ENCODE results near the gene YEATS2. TPM values are rescaled to one million over a fixed set of nuclear protein-coding genes. Genes with fewer than 3 reads are reported as not detected.
A peak's percentile ranks its signal among the peaks of the same experiment; 100 is the strongest.
"Not testable (repeated sequence)": the region's sequence is repeated elsewhere in the genome, so short reads cannot be mapped to it uniquely, and the experiment has no call there.

The YEATS2 gene
- total and polyA plus RNA-seq, 2 donors = 13.4 to 41.1 TPM

- DNase-seq (ENCODE audit: extremely low spot score) = no peak
- peak overlapping the region; percentile 100 for H3K4me3 ChIP-seq (ENCODE audit: low read depth, low read length)
- no peaks in the 10 kb centered on the region for H3K36me3 ChIP-seq (ENCODE audit: insufficient read depth)
- 40% methylated on average over 4 of the region's 4 CpGs for WGBS
- H3K4me1 ChIP-seq (ENCODE audit: insufficient read depth) = no peaks in the 10 kb centered on the region
- no peak overlapping the region for H3K27ac ChIP-seq (ENCODE audit: low read depth)
Measured at GRCh38 chr3:183697123-183697609, 431 bp upstream of the YEATS2 start.

DNA sequence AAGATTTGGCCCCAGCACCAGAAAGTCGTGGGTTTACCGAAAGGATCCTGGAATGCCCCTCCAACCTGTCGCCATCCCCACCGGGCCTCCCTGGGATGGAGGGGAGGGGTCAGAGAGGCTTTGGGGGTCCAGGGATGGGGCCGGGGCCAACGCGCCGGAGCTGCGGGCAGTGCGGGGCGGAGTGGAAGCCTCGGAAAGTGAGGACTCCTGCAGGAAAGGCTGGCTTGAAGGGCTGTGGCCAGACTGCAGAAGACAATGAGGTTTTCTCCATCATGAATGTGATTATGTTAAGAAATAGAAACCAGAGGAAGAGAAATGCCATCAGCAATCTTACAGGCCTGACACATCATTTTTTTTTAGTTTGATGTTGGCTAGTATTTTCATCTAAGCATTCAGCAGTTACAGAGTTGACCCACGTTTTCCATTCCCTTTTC is 738 bp downstream of the YEATS2 start:
- no peaks in the 10 kb centered on the region for H3K36me3 ChIP-seq (ENCODE audit: insufficient read depth)
- no peak for DNase-seq (ENCODE audit: extremely low spot score)
- no peaks in the 10 kb centered on the region for H3K4me1 ChIP-seq (ENCODE audit: insufficient read depth)
- H3K27ac ChIP-seq (ENCODE audit: low read depth) = peak overlapping the region; percentile 92
- H3K4me3 ChIP-seq (ENCODE audit: low read depth, low read length) = peak overlapping the region; percentile 100
- under 1% methylated on average over 13 of the region's 13 CpGs for WGBS

DNA sequence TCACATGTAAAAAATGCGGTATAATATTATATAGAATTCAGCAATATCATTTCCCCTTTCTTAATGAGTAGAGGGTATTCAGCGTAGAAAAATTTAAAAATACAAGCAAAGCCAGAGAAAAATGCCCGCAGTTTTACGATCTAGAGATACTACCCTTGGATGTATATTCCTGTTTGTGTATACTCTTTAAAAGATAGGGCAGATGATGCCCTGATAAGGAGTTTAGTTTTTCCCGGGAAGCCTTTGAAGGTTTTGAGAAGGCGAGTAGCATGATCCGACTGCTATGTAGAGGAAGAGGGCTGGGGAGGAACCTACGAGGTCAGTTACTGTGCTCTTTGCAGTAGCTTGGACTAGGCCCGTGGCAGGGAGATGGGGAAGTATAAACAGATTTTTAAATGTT is 1.2 kb downstream of the YEATS2 start:
- no peak for DNase-seq (ENCODE audit: extremely low spot score)

DNA sequence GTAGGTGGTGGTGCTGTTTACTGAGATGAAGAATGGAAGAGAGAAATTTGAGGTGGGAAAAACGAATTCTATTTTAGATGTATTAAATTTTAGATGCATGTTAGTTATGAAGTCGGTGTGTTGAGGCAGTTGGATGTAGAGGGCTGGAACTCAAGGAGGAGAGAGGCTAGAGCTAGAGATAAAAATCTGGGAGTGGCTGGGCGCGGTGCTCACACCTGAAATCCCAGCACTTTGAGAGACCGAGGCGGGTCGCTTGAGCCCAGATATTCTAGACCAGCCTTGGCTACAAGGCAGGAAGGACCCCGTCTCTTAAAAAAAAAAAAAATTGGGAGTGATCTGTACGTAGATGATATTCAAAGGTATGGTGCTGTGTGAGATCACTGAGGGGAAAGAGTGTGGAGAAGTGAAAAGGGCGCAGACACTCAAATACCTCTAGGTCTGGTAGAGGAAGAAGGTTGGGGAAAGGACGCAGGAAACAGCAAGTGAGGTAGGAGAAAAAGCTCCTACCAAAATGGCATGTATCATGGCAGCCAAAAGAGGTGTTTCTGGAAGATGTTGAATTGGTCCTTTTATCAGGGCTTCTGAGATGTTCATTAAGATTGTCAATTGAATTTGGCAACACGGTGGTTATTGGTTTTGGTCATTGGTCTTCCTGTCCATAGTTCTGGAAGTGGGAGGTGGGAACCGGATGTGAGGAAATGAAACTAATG is 1.8 kb downstream of the YEATS2 start:
- Histone ChIP-seq H3K4me3 (ENCODE audit: low read depth, low read length) (peak overlapping the region; percentile 100), H3K36me3 (ENCODE audit: insufficient read depth) (no peaks in the 10 kb centered on the region), H3K27ac (ENCODE audit: low read depth) (peak overlapping the region; percentile 16), H3K4me1 (ENCODE audit: insufficient read depth) (no peaks in the 10 kb centered on the region)
- 58% methylated on average over 13 of the region's 13 CpGs for WGBS
- no peak for DNase-seq (ENCODE audit: extremely low spot score)

More for the DNA sequence above, 1.2 kb downstream of the YEATS2 start:
- 3% methylated on average over 9 of the region's 9 CpGs for WGBS
- H3K36me3 ChIP-seq (ENCODE audit: insufficient read depth) = no peaks in the 10 kb centered on the region
- peak overlapping the region; percentile 100 for H3K4me3 ChIP-seq (ENCODE audit: low read depth, low read length)
- H3K4me1 ChIP-seq (ENCODE audit: insufficient read depth) = no peaks in the 10 kb centered on the region
- H3K27ac ChIP-seq (ENCODE audit: low read depth) = peak overlapping the region; percentile 16

GRCh38 chr3:183701744-183702143 is 4.1 kb downstream of the YEATS2 start:
- 91% methylated on average over 5 of the region's 5 CpGs for WGBS
- H3K36me3 ChIP-seq (ENCODE audit: insufficient read depth) = no peaks in the 10 kb centered on the region
- no peak overlapping the region for H3K4me3 ChIP-seq (ENCODE audit: low read depth, low read length)
- H3K27ac ChIP-seq (ENCODE audit: low read depth) = no peak overlapping the region
- DNase-seq (ENCODE audit: extremely low spot score) = no peak
- H3K4me1 ChIP-seq (ENCODE audit: insufficient read depth) = no peaks in the 10 kb centered on the region

DNA sequence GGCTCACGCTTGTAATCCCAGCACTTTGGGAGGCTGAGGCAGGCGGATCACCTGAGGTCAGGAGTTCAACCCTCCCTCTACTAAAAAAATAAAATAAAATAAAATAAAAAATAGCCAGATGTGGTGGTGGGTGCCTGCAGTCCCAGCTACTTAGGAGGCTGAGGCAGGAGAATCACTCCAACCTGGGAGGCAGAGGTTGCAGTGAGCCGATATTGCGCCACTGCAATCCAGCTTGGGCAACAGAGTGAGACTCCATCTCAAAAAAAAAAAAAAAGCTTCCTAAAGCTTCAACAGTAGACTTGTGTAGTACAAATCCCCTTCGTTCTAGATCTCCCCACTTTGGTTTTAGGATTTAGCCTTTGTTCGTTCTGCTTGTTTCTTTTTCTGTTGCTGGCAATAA is 6.3 kb downstream of the YEATS2 start:
- 87% methylated on average over 6 of the region's 6 CpGs for WGBS
- H3K4me3 ChIP-seq (ENCODE audit: low read depth, low read length); DNase-seq (ENCODE audit: extremely low spot score); H3K4me1 ChIP-seq (ENCODE audit: insufficient read depth); H3K36me3 ChIP-seq (ENCODE audit: insufficient read depth); H3K27ac ChIP-seq (ENCODE audit: low read depth): not testable (repeated sequence)

GRCh38 chr3:183710231-183710630 is 12.6 kb downstream of the YEATS2 start:
- Histone ChIP-seq H3K36me3 (ENCODE audit: insufficient read depth) (no peaks in the 10 kb centered on the region), H3K4me3 (ENCODE audit: low read depth, low read length) (no peak overlapping the region), H3K27ac (ENCODE audit: low read depth) (no peak overlapping the region), H3K4me1 (ENCODE audit: insufficient read depth) (no peaks in the 10 kb centered on the region)
- DNase-seq (ENCODE audit: extremely low spot score) = no peak

DNA sequence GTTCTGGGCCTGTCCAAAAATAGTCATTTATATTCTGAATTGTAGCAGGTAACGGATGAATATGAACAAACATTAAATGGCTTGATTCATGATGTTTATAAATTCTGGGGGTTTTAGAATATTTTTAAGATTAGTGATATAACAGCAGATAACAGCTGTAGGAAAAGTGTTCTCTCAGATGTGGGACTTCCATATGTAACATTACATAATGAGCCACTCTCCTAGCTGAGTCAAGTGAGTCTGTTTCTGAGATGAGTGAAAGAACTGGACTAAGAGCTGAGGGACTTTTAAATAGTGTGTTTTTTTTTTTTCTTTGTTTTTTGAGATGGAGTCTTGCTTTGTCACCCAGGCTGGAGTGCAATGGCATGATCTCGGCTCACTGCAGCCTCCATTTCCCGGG is 13.9 kb downstream of the YEATS2 start:
- Histone ChIP-seq H3K4me1 (ENCODE audit: insufficient read depth) (no peaks in the 10 kb centered on the region), H3K27ac (ENCODE audit: low read depth) (no peak overlapping the region), H3K4me3 (ENCODE audit: low read depth, low read length) (no peak overlapping the region), H3K36me3 (ENCODE audit: insufficient read depth) (no peaks in the 10 kb centered on the region)
- WGBS = 94% methylated on average over 3 of the region's 3 CpGs
- no peak for DNase-seq (ENCODE audit: extremely low spot score)

DNA sequence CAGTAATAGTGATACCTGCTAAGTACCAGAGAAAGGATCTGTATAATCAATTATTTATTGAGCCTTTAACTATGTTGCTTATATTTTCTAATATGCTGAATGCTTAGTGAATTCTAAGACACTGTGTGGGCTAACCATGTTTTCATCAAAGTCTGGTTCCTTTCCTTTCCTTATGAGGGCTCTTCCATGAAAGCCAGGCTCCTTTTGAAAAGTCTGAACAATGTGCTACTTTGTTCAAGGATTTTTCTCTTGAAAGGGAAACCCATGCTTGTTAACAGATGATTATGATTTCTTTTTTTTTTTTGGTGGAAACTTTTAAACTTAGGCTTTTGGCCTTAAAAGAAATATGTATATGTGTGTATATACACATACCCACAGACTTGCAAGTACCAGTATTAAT is 17.0 kb downstream of the YEATS2 start:
- no peaks in the 10 kb centered on the region for H3K36me3 ChIP-seq (ENCODE audit: insufficient read depth)
- H3K27ac ChIP-seq (ENCODE audit: low read depth) = no peak overlapping the region
- no peaks in the 10 kb centered on the region for H3K4me1 ChIP-seq (ENCODE audit: insufficient read depth)
- no peak for DNase-seq (ENCODE audit: extremely low spot score)
- no peak overlapping the region for H3K4me3 ChIP-seq (ENCODE audit: low read depth, low read length)

- no peak for DNase-seq (ENCODE audit: extremely low spot score)
- Histone ChIP-seq H3K27ac (ENCODE audit: low read depth) (no peak overlapping the region), H3K36me3 (ENCODE audit: insufficient read depth) (peaks cover 4% of the 10 kb centered on the region), H3K4me1 (ENCODE audit: insufficient read depth) (no peaks in the 10 kb centered on the region), H3K4me3 (ENCODE audit: low read depth, low read length) (no peak overlapping the region)
- 84% methylated on average over 3 of the region's 3 CpGs for WGBS
Measured at GRCh38 chr3:183718012-183718411, 20.4 kb downstream of the YEATS2 start.

DNA sequence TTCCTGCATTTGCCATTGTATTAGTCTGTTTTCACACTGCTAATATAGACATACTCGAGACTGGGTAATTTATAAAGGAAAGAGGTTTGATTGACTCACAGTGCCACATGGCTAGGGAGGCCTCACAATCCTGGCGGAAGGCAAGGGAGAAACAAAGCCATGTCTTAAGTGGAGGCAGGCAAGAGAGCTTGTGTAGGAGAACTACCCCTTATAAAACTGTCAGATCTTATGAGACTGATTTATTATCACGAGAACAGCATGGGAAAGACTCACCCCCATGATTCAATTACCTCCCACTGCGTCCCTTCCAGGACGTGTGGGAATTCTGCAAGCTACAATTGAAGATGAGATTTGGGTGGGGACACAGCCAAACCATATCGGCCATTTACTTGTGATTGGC is 27.8 kb downstream of the YEATS2 start:
- WGBS = 67% methylated on average over 6 of the region's 6 CpGs
- Histone ChIP-seq H3K27ac (ENCODE audit: low read depth) (no peak overlapping the region), H3K4me3 (ENCODE audit: low read depth, low read length) (no peak overlapping the region), H3K36me3 (ENCODE audit: insufficient read depth) (peaks cover 7% of the 10 kb centered on the region), H3K4me1 (ENCODE audit: insufficient read depth) (no peaks in the 10 kb centered on the region)
- DNase-seq (ENCODE audit: extremely low spot score) = no peak

DNA sequence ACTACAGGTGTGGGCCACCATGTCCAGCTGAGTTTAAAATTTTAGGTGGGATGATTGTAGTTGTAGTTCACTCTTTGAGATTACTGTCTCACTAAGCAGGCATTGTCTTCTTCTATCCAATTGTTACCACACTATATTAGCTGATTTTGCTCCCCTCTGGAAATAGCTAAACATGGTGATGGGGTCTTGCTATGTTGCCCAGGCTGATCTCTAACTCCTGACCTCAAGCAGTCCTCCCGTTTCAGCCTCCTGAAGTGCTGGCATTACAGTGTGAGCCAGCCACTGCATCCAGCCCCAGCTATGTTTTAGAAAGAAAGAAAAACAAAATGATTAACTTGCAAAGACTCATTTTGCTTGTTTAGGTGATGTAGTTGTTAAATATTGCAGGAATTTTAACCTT is 30.6 kb downstream of the YEATS2 start:
- WGBS = 99% methylated on average over 1 of the region's 1 CpG
- Histone ChIP-seq H3K36me3 (ENCODE audit: insufficient read depth) (peaks cover 3% of the 10 kb centered on the region), H3K4me1 (ENCODE audit: insufficient read depth) (no peaks in the 10 kb centered on the region), H3K27ac (ENCODE audit: low read depth) (no peak overlapping the region), H3K4me3 (ENCODE audit: low read depth, low read length) (no peak overlapping the region)
- DNase-seq (ENCODE audit: extremely low spot score) = no peak

- no peaks in the 10 kb centered on the region for H3K4me1 ChIP-seq (ENCODE audit: insufficient read depth)
- no peak overlapping the region for H3K4me3 ChIP-seq (ENCODE audit: low read depth, low read length)
- WGBS = 84% methylated on average over 2 of the region's 2 CpGs
- H3K36me3 ChIP-seq (ENCODE audit: insufficient read depth) = no peaks in the 10 kb centered on the region
- H3K27ac ChIP-seq (ENCODE audit: low read depth) = no peak overlapping the region
- DNase-seq (ENCODE audit: extremely low spot score) = no peak
Measured at GRCh38 chr3:183730361-183730760, 32.8 kb downstream of the YEATS2 start.

GRCh38 chr3:183731611-183732010 is 34.0 kb downstream of the YEATS2 start:
- no peak for DNase-seq (ENCODE audit: extremely low spot score)
- 96% methylated on average over 5 of the region's 5 CpGs for WGBS
- Histone ChIP-seq H3K4me1 (ENCODE audit: insufficient read depth) (no peaks in the 10 kb centered on the region), H3K4me3 (ENCODE audit: low read depth, low read length) (no peak overlapping the region), H3K36me3 (ENCODE audit: insufficient read depth) (peaks cover 2% of the 10 kb centered on the region), H3K27ac (ENCODE audit: low read depth) (no peak overlapping the region)

Measured in urinary bladder (tissue), 4 donors.